Measurements from ENCODE around the gene ANLN.
"Not testable (repeated sequence)": the region's sequence is repeated elsewhere in the genome, so short reads cannot be mapped to it uniquely, and the experiment has no call there.

The ANLN gene

GRCh38 chr7:36379831-36380504 is 9.7 kb upstream of the ANLN start:
- DNase-seq (ENCODE audit: low read depth, low spot score), result no peak

GRCh38 chr7:36381056-36381455 is 8.6 kb upstream of the ANLN start:
- no peak for DNase-seq (ENCODE audit: low read depth, low spot score)

GRCh38 chr7:36383284-36383683 is 6.4 kb upstream of the ANLN start:
- DNase-seq (ENCODE audit: low read depth, low spot score), result not testable (repeated sequence)

- DNase-seq (ENCODE audit: low read depth, low spot score), result not testable (repeated sequence)
Measured at GRCh38 chr7:36385646-36386045, 4.0 kb upstream of the ANLN start.

GRCh38 chr7:36387435-36388231 is 2.0 kb upstream of the ANLN start:
- DNase-seq (ENCODE audit: low read depth, low spot score), result no peak

GRCh38 chr7:36388423-36388822 is 1.2 kb upstream of the ANLN start:
- DNase-seq (ENCODE audit: low read depth, low spot score), result no peak

- no peak for DNase-seq (ENCODE audit: low read depth, low spot score)
Measured at GRCh38 chr7:36390199-36391090, 783 bp downstream of the ANLN start.

GRCh38 chr7:36391436-36392198 is 2.0 kb downstream of the ANLN start:
- DNase-seq (ENCODE audit: low read depth, low spot score), result no peak

GRCh38 chr7:36393826-36394225 is 4.2 kb downstream of the ANLN start:
- DNase-seq (ENCODE audit: low read depth, low spot score), result no peak

GRCh38 chr7:36395171-36395894 is 5.7 kb downstream of the ANLN start:
- DNase-seq (ENCODE audit: low read depth, low spot score), result no peak

GRCh38 chr7:36396150-36396549 is 6.5 kb downstream of the ANLN start:
- DNase-seq (ENCODE audit: low read depth, low spot score), result no peak

- DNase-seq (ENCODE audit: low read depth, low spot score), result no peak
Measured at GRCh38 chr7:36400036-36400435, 10.4 kb downstream of the ANLN start.

GRCh38 chr7:36400606-36401005 is 10.9 kb downstream of the ANLN start:
- no peak for DNase-seq (ENCODE audit: low read depth, low spot score)

GRCh38 chr7:36403452-36403851 is 13.8 kb downstream of the ANLN start:
- no peak for DNase-seq (ENCODE audit: low read depth, low spot score)

- no peak for DNase-seq (ENCODE audit: low read depth, low spot score)
Measured at GRCh38 chr7:36404639-36405408, 15.2 kb downstream of the ANLN start.

- DNase-seq (ENCODE audit: low read depth, low spot score), result no peak
Measured at GRCh38 chr7:36405409-36405803, 15.7 kb downstream of the ANLN start.

- DNase-seq (ENCODE audit: low read depth, low spot score), result no peak
Measured at GRCh38 chr7:36406156-36406555, 16.5 kb downstream of the ANLN start.

- DNase-seq (ENCODE audit: low read depth, low spot score), result no peak
Measured at GRCh38 chr7:36407636-36408550, 18.2 kb downstream of the ANLN start.

- no peak for DNase-seq (ENCODE audit: low read depth, low spot score)
Measured at GRCh38 chr7:36408589-36408988, 18.9 kb downstream of the ANLN start.

Measured in brain pericyte (primary cell).